Measurements from ENCODE around the gene LTC4S. TPM values are rescaled to one million over a fixed set of nuclear protein-coding genes. Genes with fewer than 3 reads are reported as not detected.

LTC4S gene
- total RNA-seq, 1 donor from 2014 or later, result 91.7 TPM

DNA sequence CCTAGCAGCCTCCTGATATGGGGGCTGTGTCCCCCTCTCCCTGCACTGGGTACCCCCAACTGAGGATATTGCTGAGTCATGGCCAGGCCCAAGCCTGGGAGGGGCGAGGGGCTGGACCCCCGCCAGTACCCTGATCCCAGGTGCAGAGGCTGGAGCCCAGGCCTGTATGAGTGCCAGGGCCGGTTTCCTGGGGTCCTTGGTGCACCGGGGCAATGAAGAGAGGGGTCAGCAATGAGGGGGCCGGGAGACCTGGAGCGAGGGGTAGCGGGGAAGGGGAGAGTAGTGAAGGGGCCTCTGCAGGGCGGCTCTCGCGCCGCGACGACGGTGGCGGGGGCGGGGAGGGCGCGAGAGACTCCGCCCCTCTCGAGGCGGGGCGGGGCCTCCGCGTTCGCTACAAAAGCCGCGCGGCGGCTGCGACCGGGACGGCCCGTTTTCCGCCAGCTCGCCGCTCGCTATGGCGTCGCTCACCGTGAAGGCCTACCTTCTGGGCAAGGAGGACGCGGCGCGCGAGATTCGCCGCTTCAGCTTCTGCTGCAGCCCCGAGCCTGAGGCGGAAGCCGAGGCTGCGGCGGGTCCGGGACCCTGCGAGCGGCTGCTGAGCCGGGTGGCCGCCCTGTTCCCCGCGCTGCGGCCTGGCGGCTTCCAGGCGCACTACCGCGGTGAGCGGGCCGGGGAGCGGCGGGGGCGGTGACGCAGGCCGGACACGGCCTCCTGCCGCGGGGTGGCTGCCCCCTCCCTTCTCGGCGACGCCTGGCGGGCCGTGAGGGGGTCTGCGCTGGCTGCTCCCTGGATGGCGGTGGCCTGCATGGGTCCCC, 26.9 kb downstream of the LTC4S start, which contains the start of gene SQSTM1:
Gene SQSTM1 (plus strand): TSS at position 423 of the 815 bp plus-strand sequence. CDS start 32 bp downstream, at position 455.
- H3K4me1 ChIP-seq, result peaks cover 34 to 53% of the 10 kb centered on the region in 2 donors
- no peaks in the 10 kb centered on the region for H3K27me3 ChIP-seq
- TF ChIP-seq, protein P1, sequence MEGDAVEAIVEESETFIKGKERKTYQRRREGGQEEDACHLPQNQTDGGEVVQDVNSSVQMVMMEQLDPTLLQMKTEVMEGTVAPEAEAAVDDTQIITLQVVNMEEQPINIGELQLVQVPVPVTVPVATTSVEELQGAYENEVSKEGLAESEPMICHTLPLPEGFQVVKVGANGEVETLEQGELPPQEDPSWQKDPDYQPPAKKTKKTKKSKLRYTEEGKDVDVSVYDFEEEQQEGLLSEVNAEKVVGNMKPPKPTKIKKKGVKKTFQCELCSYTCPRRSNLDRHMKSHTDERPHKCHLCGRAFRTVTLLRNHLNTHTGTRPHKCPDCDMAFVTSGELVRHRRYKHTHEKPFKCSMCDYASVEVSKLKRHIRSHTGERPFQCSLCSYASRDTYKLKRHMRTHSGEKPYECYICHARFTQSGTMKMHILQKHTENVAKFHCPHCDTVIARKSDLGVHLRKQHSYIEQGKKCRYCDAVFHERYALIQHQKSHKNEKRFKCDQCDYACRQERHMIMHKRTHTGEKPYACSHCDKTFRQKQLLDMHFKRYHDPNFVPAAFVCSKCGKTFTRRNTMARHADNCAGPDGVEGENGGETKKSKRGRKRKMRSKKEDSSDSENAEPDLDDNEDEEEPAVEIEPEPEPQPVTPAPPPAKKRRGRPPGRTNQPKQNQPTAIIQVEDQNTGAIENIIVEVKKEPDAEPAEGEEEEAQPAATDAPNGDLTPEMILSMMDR (IDR thresholded peaks at IDR 0.05), result peak in 1 of 3 experiments; percentile 50
- intact Hi-C loops (cut with DNase I), result loop anchor here (2.0 to 5.0 kb wide), 2 partner anchors 37 to 198 kb away; partner anchors contain the start of genes HNRNPH1 and MRNIP
- no peaks in the 10 kb centered on the region for H3K9me3 ChIP-seq
- H3K36me3 ChIP-seq, result peaks cover 30 to 33% of the 10 kb centered on the region in 2 donors
- H3K27ac ChIP-seq, result peak within 1 kb of the TSS; percentile 98 to 100
- H3K4me3 ChIP-seq, result peak within 1 kb of the TSS; percentile 84 to 98
- DNase-seq (ENCODE audit: low spot score in 2 of 2), result peak in 1 of 2 donors; percentile 84

DNA sequence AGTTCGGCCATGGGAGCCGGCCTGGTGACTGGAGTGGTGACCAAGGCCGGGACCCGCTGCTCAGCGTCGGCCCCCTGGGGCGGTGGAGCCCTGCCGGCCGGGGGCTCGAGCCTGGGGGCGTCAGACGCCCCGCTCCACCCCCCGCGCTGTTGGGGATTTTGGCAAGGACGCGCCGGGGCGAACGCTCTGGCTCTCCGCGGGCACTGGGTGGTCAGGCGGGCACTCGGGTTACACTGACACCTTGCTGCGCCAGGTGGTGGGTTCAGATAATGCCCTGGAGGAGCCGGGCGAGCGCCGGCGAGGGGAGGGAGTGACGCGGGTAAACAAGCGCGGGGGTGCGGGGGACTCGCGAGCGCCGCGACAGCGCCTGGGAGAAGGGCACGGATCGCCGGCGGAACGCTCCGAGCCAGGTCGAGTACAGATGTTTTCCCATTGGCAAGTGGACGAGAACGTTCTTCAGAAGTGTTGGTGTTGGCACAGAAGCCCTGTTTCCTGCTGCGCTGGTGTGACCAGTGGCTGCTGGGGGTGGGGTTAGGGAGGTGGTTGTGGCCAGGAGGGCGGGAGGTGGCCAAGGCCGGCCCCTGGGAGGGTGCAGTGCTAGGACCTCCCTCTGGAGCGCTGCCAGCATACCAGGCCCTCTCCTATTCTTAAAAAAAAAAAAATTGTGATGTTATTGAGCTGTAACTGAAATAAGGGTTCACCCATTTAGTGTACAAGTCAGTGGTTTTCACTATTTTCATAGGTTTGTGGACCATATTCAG, 27.7 kb downstream of the LTC4S start:
- DNase-seq (ENCODE audit: low spot score in 2 of 2), result peak; percentile 90 to 98
- H3K4me1 ChIP-seq, result peaks cover 34 to 51% of the 10 kb centered on the region in 2 donors
- H3K4me3 ChIP-seq, result peak overlapping the region; percentile 84 to 98
- peak overlapping the region; percentile 98 to 100 for H3K27ac ChIP-seq
- H3K27me3 ChIP-seq, result no peaks in the 10 kb centered on the region
- intact Hi-C loops (cut with DNase I), result loop anchor here (2.0 to 5.0 kb wide), 2 partner anchors 36 to 199 kb away; partner anchors contain the start of genes HNRNPH1 and MRNIP
- H3K9me3 ChIP-seq, result no peaks in the 10 kb centered on the region
- peaks cover 38 to 41% of the 10 kb centered on the region in 2 donors for H3K36me3 ChIP-seq
- TF ChIP-seq, protein P1 (IDR thresholded peaks at IDR 0.05), result peak in 2 of 3 experiments; percentile 11 to 19

DNA sequence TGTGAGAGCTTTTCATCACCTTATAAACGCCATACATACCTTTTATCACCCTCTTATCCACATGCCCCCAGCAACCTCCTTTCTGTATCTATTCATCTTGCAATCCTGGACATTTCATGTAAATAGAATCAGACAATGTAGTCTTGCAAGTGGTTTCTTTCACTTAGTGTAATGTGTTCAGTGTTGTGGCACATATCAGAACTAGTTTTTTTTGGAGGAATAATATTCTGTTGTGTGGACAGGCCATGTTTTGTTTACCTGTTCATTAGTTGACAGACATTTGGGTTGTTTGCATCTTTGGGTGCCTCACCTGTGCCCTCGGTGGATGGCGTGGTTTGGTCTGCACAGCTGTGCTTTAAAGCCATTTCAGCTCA, 28.3 kb downstream of the LTC4S start:
- DNase-seq (ENCODE audit: low spot score in 2 of 2), result no peak
- Histone ChIP-seq H3K4me1 (peaks cover 34 to 46% of the 10 kb centered on the region in 2 donors), H3K36me3 (peaks cover 44 to 47% of the 10 kb centered on the region in 2 donors), H3K9me3 (no peaks in the 10 kb centered on the region), H3K27ac (peak overlapping the region; percentile 98 to 100), H3K27me3 (no peaks in the 10 kb centered on the region), H3K4me3 (peak overlapping the region; percentile 84 to 98)
- intact Hi-C loops (cut with DNase I), result loop anchor here (5.0 kb wide), 1 partner anchor 35 kb away; the partner anchor contains the start of gene MRNIP
- TF ChIP-seq, protein P1 (IDR thresholded peaks at IDR 0.05), result no peak

DNA sequence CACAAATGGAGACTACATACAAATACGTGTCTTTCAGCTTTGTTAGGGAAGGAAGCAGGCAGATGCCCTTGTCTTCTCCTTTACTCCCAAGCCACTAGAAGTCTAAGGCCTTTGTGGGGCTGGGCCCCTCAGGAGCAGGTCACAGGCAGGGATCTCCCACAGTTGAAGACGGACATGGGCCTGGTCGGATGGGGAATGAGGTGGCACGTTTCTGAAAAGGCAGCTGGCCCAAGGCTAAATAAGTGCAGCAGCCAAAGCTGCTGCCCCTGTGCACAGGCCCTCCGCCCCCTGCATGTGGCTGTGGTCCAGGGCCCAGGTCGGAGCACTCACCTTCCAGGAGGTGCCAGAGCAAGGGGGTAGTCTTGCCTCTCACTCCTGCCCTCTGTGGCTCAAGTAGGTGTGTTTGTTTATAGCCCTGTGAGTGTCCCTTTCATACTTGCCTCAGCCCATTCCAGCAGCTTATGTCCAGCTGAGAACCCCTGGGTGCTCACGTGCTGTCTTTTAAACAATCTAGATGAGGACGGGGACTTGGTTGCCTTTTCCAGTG, 28.7 kb downstream of the LTC4S start:
- TF ChIP-seq, protein P1 (IDR thresholded peaks at IDR 0.05), result no peak
- Histone ChIP-seq H3K27me3 (no peaks in the 10 kb centered on the region), H3K36me3 (peaks cover 49 to 52% of the 10 kb centered on the region in 2 donors), H3K9me3 (no peaks in the 10 kb centered on the region), H3K4me3 (peak overlapping the region; percentile 84 to 98), H3K4me1 (peaks cover 34 to 42% of the 10 kb centered on the region in 2 donors), H3K27ac (peak overlapping the region in 1 of 2 donors; percentile 100)
- intact Hi-C loops (cut with DNase I), result loop anchor here (5.0 kb wide), 1 partner anchor 35 kb away; the partner anchor contains the start of gene MRNIP
- no peak for DNase-seq (ENCODE audit: low spot score in 2 of 2)
